Measurements from ENCODE around the gene TERC. TPM values are rescaled to one million over a fixed set of nuclear protein-coding genes. Genes with fewer than 3 reads are reported as not detected.
A peak's percentile ranks its signal among the peaks of the same experiment; 100 is the strongest.

The TERC gene
- polyA plus RNA-seq, 1 donor from 2014 or later = not detected

- H3K4me3 ChIP-seq (ENCODE audit: low read length) = peak overlapping the region; percentile 54
- H3K9ac ChIP-seq (ENCODE audit: low read length) = peak overlapping the region; percentile 29
- no peaks in the 10 kb centered on the region for H3F3A ChIP-seq (ENCODE audit: insufficient read depth, low read length, poor library complexity, severe bottlenecking)
- H3K27me3 ChIP-seq (ENCODE audit: insufficient read depth, low read depth, low read length) = peaks cover 13% of the 10 kb centered on the region
- peaks cover 6% of the 10 kb centered on the region for H3K9me3 ChIP-seq (ENCODE audit: low read length)
- no peak overlapping the region for H2AFZ ChIP-seq (ENCODE audit: low read depth, low read length)
- H3K27ac ChIP-seq (ENCODE audit: low read length) = no peak overlapping the region
- no peak for TF ChIP-seq CTCF (IDR thresholded peaks at IDR 0.05; ENCODE audit: poor library complexity, severe bottlenecking)
- no peak for TF ChIP-seq RAD21 (conservative IDR thresholded peaks at IDR 0.05)
- TF ChIP-seq EZH2 (IDR thresholded peaks at IDR 0.05; ENCODE audit: borderline replicate concordance, insufficient read depth, low read length, poor library complexity, severe bottlenecking) = no peak
- TF ChIP-seq EP300 (conservative IDR thresholded peaks at IDR 0.05; ENCODE audit: poor library complexity, severe bottlenecking) = no peak
- no peak for TF ChIP-seq TAF1 (IDR thresholded peaks at IDR 0.05; ENCODE audit: low read depth)
- TF ChIP-seq SMC3 (conservative IDR thresholded peaks at IDR 0.05; ENCODE audit: poor library complexity) = no peak
- no peak for TF ChIP-seq MXI1 (conservative IDR thresholded peaks at IDR 0.05; ENCODE audit: poor library complexity, severe bottlenecking)
- no peak for TF ChIP-seq REST (IDR thresholded peaks at IDR 0.05; ENCODE audit: borderline replicate concordance)
- no peak for TF ChIP-seq POLR2AphosphoS5 (IDR thresholded peaks at IDR 0.05)
- no peaks in the 10 kb centered on the region for H3K36me3 ChIP-seq (ENCODE audit: insufficient read depth, low read length)
- no peaks in the 10 kb centered on the region for H4K20me1 ChIP-seq (ENCODE audit: insufficient read depth)
- no peaks in the 10 kb centered on the region for H3K9me2 ChIP-seq (ENCODE audit: insufficient read depth, low read length)
- no peaks in the 10 kb centered on the region for H3K79me2 ChIP-seq (replicated peaks; ENCODE audit: insufficient read depth, low read length)
- H3K4me2 ChIP-seq (ENCODE audit: low read length) = no peak overlapping the region
Observed at GRCh38 chr3:169764312-169764881, 463 bp downstream of the TERC start.

- no peaks in the 10 kb centered on the region for H3K79me2 ChIP-seq (replicated peaks; ENCODE audit: insufficient read depth, low read length)
- no peak for TF ChIP-seq POLR2AphosphoS5 (IDR thresholded peaks at IDR 0.05)
- TF ChIP-seq RAD21 (conservative IDR thresholded peaks at IDR 0.05) = no peak
- TF ChIP-seq EP300 (conservative IDR thresholded peaks at IDR 0.05; ENCODE audit: poor library complexity, severe bottlenecking) = no peak
- no peak for TF ChIP-seq TAF1 (IDR thresholded peaks at IDR 0.05; ENCODE audit: low read depth)
- TF ChIP-seq SMC3 (conservative IDR thresholded peaks at IDR 0.05; ENCODE audit: poor library complexity) = no peak
- no peak for TF ChIP-seq MXI1 (conservative IDR thresholded peaks at IDR 0.05; ENCODE audit: poor library complexity, severe bottlenecking)
- no peak for TF ChIP-seq CTCF (IDR thresholded peaks at IDR 0.05; ENCODE audit: poor library complexity, severe bottlenecking)
- no peak for TF ChIP-seq REST (IDR thresholded peaks at IDR 0.05; ENCODE audit: borderline replicate concordance)
- no peak for TF ChIP-seq EZH2 (IDR thresholded peaks at IDR 0.05; ENCODE audit: borderline replicate concordance, insufficient read depth, low read length, poor library complexity, severe bottlenecking)
- peaks cover 13% of the 10 kb centered on the region for H3K27me3 ChIP-seq (ENCODE audit: insufficient read depth, low read depth, low read length)
Observed at GRCh38 chr3:169760479-169760878, 4.4 kb downstream of the TERC start.

More at GRCh38 chr3:169760479-169760878, 4.4 kb downstream of the TERC start:
- Histone ChIP-seq H3K27ac (ENCODE audit: low read length) (no peak overlapping the region), H3K4me3 (ENCODE audit: low read length) (no peak overlapping the region), H4K20me1 (ENCODE audit: insufficient read depth) (no peaks in the 10 kb centered on the region), H2AFZ (ENCODE audit: low read depth, low read length) (no peak overlapping the region), H3K9me3 (ENCODE audit: low read length) (peaks cover 6% of the 10 kb centered on the region), H3F3A (ENCODE audit: insufficient read depth, low read length, poor library complexity, severe bottlenecking) (no peaks in the 10 kb centered on the region), H3K9me2 (ENCODE audit: insufficient read depth, low read length) (no peaks in the 10 kb centered on the region), H3K36me3 (ENCODE audit: insufficient read depth, low read length) (no peaks in the 10 kb centered on the region), H3K4me2 (ENCODE audit: low read length) (no peak overlapping the region), H3K9ac (ENCODE audit: low read length) (no peak overlapping the region)
